HCT116 (cell line): ENCODE results near the gene PSMB7.

Experiments
- EGR1 ChIP-seq: IDR thresholded peaks from 2 replicates; pipeline ENCODE4 v1.6.1; 2012; ENCODE audit warnings: low read depth
- EZH2 ChIP-seq: fragments of 200-600 bp; sonication (generic); IDR thresholded peaks from 2 replicates; pipeline ENCODE4 v1.6.1; 2017; ENCODE audit warnings: antibody characterized with exemption, mixed run types
- EZH2phosphoT487 ChIP-seq: fragments of 200-600 bp; IDR thresholded peaks from 2 replicates; pipeline ENCODE4 v1.6.1; 2018; ENCODE audit warnings: antibody characterized with exemption, borderline replicate concordance
- POLR2A ChIP-seq: IDR thresholded peaks from 2 replicates; pipeline ENCODE4 v1.7.0; 2011; ENCODE audit warnings: borderline replicate concordance; ENCODE audit not compliant: insufficient read depth, insufficient read length; ENCODE audit errors: extremely low read depth
- POLR2AphosphoS5 ChIP-seq: IDR thresholded peaks from 2 replicates; pipeline ENCODE4 v1.6.1; 2011; ENCODE audit warnings: mild to moderate bottlenecking, low read depth, low read length, moderate library complexity
- RAD21 ChIP-seq: IDR thresholded peaks from 2 replicates; pipeline ENCODE4 v1.6.1; 2012; ENCODE audit warnings: low read depth, mild to moderate bottlenecking
- SP1 ChIP-seq: IDR thresholded peaks from 2 replicates; pipeline ENCODE4 v1.6.1; 2012; ENCODE audit warnings: low read depth
- SRF ChIP-seq: IDR thresholded peaks from 2 replicates; pipeline ENCODE4 v1.6.1; 2012; ENCODE audit warnings: low read depth
- TCF7L2 ChIP-seq: IDR thresholded peaks from 2 replicates; pipeline ENCODE4 v1.7.0; 2011; ENCODE audit warnings: borderline replicate concordance, inconsistent platforms; ENCODE audit not compliant: insufficient read depth, insufficient read length; ENCODE audit errors: extremely low read depth
- YY1 ChIP-seq: IDR thresholded peaks from 2 replicates; pipeline ENCODE4 v1.6.1; 2011; ENCODE audit warnings: low read length, low read depth, moderate library complexity, mild to moderate bottlenecking; ENCODE audit not compliant: insufficient replicate concordance; ENCODE audit errors: extremely low read depth
- ZFX ChIP-seq: fragments of 450-650 bp; IDR thresholded peaks from 2 replicates; pipeline ENCODE4 v1.6.1; 2017
- ZNF274 ChIP-seq: fragments of 200-500 bp; sonication (Bioruptor generic); IDR thresholded peaks from 2 replicates; pipeline ENCODE4 v1.6.1; 2014; ENCODE audit warnings: mild to moderate bottlenecking, low read depth, low read length, inconsistent platforms
- TF ChIP-seq, protein P1 (sequence below), 3 experiments: fragments of 200-600 bp in 1 of 3; sonication (generic) in 1 of 3; IDR thresholded peaks in 2 of 3; conservative IDR thresholded peaks in 1 of 3; 2 replicates each; pipeline ENCODE4 v1.5.1; 2012 to 2017; ENCODE audit warnings: low read depth in 2 of 3, low read length in 2 of 3, antibody characterized with exemption in 1 of 3, borderline replicate concordance in 1 of 3, control low read depth in 1 of 3, mild to moderate bottlenecking in 1 of 3, mixed read lengths in 1 of 3, mixed run types in 1 of 3, moderate library complexity in 1 of 3; ENCODE audit not compliant: insufficient read depth in 1 of 3
- TF ChIP-seq, protein P2 (sequence below): IDR thresholded peaks from 2 replicates; pipeline ENCODE4 v1.6.1; 2012; ENCODE audit warnings: low read depth

DNA sequence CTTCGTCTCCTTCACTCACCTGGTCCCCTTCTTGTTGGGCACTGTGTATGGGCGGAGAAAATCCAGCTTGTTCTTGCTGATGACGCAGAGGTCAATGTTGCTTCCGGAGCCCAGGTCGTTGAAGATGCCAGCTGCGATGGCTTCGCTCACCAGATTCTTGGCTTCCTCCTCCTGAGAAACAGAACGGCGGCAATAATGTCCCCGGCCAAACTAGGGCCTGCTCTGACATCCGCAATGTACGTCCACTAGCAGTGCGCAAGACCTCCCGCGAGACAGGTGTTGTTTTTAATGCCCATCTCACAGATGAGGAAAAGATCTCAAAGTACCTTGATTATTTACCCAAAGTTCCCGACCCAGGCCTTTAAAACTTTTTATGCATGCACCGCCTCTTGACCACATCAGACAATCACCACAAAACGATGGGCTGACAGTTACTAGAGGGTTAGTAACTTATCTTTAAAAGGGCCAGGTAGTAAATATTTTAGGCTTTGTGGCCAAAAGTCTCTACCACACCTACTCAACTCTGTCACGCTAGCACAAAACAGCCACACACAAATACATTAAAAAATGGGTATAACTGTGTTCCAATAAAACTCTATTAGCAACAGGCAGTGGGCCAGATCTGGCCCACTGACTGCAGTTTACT is 58.4 kb downstream of the PSMB7 start:
- TF ChIP-seq, protein P1, sequence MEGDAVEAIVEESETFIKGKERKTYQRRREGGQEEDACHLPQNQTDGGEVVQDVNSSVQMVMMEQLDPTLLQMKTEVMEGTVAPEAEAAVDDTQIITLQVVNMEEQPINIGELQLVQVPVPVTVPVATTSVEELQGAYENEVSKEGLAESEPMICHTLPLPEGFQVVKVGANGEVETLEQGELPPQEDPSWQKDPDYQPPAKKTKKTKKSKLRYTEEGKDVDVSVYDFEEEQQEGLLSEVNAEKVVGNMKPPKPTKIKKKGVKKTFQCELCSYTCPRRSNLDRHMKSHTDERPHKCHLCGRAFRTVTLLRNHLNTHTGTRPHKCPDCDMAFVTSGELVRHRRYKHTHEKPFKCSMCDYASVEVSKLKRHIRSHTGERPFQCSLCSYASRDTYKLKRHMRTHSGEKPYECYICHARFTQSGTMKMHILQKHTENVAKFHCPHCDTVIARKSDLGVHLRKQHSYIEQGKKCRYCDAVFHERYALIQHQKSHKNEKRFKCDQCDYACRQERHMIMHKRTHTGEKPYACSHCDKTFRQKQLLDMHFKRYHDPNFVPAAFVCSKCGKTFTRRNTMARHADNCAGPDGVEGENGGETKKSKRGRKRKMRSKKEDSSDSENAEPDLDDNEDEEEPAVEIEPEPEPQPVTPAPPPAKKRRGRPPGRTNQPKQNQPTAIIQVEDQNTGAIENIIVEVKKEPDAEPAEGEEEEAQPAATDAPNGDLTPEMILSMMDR (IDR thresholded peaks at IDR 0.05 in 2 of 3, conservative IDR thresholded peaks at IDR 0.05 in 1 of 3; ENCODE audit: borderline replicate concordance in 1 of 3, insufficient read depth in 1 of 3, low read depth in 2 of 3, low read length in 2 of 3) = no peak
- TF ChIP-seq ZFX (no peak), POLR2AphosphoS5 (no peak), RAD21 (no peak), POLR2A (no peak), SP1 (no peak), YY1 (no peak), ZNF274 (no peak), SRF (no peak), EGR1 (no peak), TCF7L2 (no peak), EZH2 (no peak), EZH2phosphoT487 (no peak)
- TF ChIP-seq, protein P2, sequence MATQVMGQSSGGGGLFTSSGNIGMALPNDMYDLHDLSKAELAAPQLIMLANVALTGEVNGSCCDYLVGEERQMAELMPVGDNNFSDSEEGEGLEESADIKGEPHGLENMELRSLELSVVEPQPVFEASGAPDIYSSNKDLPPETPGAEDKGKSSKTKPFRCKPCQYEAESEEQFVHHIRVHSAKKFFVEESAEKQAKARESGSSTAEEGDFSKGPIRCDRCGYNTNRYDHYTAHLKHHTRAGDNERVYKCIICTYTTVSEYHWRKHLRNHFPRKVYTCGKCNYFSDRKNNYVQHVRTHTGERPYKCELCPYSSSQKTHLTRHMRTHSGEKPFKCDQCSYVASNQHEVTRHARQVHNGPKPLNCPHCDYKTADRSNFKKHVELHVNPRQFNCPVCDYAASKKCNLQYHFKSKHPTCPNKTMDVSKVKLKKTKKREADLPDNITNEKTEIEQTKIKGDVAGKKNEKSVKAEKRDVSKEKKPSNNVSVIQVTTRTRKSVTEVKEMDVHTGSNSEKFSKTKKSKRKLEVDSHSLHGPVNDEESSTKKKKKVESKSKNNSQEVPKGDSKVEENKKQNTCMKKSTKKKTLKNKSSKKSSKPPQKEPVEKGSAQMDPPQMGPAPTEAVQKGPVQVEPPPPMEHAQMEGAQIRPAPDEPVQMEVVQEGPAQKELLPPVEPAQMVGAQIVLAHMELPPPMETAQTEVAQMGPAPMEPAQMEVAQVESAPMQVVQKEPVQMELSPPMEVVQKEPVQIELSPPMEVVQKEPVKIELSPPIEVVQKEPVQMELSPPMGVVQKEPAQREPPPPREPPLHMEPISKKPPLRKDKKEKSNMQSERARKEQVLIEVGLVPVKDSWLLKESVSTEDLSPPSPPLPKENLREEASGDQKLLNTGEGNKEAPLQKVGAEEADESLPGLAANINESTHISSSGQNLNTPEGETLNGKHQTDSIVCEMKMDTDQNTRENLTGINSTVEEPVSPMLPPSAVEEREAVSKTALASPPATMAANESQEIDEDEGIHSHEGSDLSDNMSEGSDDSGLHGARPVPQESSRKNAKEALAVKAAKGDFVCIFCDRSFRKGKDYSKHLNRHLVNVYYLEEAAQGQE = no peak
